Cerebellar cortex (tissue), 1 donor: ENCODE measurements around the gene OR2A12.
"Not testable (repeated sequence)": the region's sequence is repeated elsewhere in the genome, so short reads cannot be mapped to it uniquely, and the experiment has no call there.

Experiments used
- DNase-seq: peaks from one replicate; pipeline ENCODE4 v3.0.0-alpha.2; 2015; ENCODE audit warnings: low spot score

The OR2A12 gene, protein sequence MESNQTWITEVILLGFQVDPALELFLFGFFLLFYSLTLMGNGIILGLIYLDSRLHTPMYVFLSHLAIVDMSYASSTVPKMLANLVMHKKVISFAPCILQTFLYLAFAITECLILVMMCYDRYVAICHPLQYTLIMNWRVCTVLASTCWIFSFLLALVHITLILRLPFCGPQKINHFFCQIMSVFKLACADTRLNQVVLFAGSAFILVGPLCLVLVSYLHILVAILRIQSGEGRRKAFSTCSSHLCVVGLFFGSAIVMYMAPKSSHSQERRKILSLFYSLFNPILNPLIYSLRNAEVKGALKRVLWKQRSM

DNA sequence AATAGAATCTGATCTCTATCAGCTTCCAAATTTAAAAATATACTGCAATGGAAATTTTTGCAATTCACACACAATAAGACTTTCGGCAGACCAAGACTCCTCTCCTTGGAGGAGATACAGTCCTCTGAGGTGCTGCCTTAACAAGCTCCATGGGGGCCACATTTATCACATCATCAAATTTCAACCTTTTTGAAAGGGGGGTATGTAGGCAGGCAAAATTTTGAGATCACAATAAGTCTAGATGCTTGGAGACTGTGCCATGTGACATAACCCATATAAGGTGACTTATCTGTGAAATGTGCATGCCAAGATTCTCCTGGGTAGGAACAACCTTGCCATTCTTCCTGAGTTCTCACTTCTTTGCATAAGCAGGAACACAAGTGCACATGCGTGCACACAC, at the start of gene OR2A12:
Gene OR2A12, plus strand, starts transcription at position 301 of the 400 bp plus-strand sequence. CDS start 8,830 bp downstream, outside the sequence.
- DNase-seq = no peak

DNA sequence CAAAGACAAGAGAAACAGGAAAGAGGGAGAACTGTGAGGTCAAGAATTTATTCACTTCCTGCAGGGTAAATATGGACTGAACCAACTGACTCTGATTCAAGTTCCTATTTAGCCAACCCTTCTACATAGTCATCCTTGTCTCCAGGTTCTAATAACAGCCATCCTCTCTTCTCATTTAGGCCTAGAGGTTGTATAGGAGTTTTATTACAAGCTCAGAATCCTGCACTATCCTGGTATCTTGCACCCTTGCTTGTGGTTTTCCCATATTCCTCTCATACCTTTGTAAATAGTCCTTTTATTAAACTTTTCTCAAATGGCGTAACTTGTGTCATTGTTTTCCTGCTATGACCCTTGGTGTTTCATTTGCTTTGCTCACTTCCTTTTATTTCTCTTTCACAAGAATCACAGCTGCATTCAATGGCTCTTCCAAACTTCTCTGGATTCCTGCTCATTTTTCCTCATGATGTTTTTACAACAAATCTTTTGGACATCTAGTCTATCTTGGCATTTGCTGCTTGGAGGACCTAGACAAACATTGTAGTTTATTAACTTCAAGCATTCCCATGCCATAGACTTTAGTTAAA, 49.7 kb upstream of the OR2A12 start:
- DNase-seq = no peak

DNA sequence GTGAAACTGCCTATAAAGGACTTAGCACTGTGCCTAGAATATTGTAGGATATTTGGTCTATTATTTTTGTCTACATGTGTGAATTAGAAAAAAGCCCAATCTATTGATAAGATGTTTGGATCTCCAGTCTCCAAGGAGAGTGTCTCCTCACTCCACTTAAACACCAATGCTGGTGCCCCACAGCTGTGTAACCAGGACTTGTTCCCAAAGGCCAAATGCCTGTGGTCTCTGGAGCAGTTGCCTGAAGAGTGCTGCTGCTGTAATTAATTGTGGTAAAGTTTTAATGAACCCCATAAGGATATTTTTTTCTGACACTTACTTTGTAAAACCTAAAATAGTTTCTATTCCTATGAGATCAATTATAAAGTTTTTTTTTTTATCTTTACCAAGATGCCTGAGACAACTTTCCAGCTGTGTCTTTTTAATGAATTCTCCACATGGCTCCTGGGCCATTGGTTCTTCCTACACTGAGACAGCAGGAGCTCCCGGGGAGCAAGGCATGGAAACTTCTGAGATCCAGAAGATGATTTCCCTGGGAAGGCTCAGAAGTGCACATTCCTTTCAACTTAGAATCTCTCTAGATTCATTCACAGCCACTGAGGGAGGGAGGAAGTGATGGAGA, 48.6 kb upstream of the OR2A12 start:
- DNase-seq = no peak

DNA sequence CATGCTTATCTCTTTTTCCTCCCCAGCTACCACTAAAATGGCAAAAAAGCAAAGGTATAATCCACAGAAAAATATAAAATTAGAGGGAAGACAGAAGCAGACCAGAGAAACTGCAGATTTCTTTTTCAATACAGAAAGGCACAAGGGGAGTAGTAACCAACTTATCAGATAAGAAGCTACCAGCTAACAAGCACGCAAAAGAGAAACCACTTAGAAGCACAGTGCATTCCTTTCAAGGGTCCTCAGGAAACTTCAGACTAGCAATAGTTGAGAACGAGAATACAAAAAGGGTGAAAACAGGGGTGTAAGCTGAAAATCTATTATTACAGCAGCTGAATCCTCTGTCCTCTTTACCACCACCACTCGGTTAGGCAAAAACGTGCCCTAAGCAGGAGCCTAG, 47.2 kb upstream of the OR2A12 start:
- DNase-seq = no peak

DNA sequence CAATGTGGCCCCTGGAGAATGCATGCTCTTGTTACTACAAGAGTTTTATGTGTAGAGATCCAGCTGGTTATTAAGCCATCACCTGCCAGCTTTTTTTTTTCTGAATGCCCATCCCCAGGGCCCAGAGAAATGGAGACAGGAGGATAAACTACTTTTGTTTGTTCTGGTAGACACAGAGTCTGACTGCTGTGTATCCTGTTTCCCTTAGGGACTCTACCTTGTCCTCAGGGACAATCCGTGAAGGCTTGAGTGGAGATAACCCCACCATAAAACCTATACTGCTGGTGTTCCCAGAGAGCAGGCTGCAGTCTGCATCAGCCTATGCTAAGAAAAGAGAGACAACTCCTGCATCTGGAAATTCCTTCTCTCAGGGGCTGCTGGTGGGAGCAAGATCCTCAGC, 37.4 kb upstream of the OR2A12 start, which contains the start of gene OR2A5:
Gene OR2A5, plus strand, starts transcription at position 301 of the 400 bp plus-strand sequence. CDS start 1,454 bp downstream, outside the sequence.
- no peak for DNase-seq

DNA sequence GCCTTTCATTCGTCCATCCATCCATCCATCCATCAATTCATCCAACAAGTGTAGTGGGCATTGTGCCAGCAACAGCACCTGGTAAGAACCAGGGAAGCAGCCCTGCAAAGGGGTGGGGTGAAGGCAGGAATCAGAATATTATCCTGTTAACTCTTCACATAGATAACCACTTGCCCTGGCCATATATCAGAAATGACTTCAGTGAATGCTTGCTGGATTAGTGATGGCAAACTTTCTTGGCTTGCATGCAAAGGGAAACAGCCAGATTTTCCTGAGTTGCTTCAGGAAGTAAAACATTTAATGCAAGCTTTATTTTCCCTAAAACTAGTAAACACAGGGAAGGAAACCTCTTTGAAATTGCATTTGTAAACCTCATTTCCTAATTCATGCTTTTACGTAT, 36.6 kb upstream of the OR2A12 start:
- no peak for DNase-seq

DNA sequence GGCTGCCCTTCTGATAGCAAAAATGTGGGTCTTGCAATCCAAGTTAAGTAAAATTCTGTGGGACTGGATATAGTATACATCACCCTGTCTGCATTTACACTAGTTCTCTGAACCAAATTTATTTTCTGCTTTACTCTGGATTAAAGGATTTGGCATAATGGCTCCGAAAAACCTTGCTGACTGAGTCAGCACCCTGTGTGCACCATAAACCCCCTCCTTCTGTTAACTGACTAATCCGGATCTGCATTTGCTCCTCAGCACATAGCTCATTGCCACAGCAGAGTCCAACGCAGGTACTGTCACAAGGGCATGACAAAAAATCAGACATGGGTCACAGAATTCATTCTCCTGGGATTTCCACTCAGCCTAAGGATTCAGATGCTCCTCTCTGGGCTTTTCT, 36.0 kb upstream of the OR2A12 start:
- no peak for DNase-seq

DNA sequence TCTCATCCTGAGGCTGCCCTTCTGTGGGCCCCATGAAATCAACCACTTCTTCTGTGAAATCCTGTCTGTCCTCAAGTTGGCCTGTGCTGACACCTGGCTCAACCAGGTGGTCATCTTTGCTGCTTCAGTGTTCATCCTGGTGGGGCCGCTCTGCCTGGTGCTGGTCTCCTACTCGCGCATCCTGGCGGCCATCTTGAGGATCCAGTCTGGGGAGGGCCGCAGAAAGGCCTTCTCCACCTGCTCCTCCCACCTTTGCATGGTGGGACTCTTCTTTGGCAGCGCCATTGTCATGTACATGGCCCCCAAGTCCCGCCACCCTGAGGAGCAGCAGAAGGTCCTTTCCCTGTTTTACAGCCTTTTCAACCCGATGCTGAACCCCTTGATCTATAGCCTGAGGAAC, 35.2 kb upstream of the OR2A12 start:
- not testable (repeated sequence) for DNase-seq

DNA sequence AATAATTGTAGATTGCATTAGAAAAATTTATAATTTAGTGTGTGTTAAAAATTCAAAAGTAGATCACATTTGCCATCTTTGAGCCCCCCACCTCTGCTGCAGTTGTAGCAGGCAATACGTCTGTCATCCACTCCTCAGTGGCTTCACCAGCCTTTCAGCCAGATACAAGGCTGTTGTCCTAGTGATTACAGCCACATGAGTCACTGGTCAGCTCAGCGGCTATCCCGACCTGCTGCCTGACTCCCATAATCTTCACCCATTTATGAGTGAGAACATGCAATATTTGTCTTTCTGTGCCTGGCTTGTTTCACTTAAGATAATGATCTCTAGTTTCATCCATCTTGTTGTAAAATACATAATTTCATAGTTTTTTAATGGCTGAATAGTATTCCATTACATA, 28.1 kb upstream of the OR2A12 start:
- DNase-seq = no peak

DNA sequence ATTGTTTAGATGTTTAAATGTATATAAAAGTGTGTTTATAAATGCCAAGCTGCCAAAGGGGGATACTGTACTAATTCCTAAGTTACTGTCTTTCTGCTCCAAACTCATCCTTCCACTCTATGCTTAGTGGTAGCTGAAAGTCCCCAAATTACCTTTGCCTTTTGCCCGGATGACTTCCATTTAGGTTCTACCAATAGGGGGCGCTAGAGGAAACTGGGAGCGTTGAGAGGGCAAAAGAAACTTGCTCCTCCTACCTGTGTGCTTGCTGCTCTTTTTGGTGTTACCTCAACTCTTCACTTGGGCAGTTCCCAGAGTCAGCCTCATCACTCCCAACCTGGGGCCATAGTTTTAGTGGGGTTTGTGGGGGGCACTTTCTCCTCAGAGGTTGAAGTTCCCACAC, 22.4 kb upstream of the OR2A12 start:
- DNase-seq = no peak

DNA sequence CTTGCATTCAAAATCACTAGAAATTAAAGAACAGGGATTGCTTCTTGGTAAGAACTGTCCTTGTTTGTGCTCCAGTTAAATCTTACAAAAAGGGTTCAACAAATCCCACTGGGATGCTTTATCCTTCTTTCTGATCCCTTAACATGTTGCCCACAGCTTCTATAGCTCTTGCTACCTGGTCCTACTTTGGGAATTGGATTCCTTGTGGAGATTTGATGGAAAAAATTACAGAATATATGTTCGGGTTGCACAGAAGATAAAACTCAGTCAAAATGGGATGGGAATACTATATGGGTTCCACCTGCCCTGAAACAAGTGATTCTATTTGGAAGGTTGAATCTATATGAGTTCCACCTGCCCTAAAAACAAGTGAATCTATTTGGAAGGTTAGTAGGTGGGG, 16.6 kb upstream of the OR2A12 start, which contains the start of gene OR2A25:
Gene OR2A25, plus strand, starts transcription at position 301 of the 400 bp plus-strand sequence. CDS start 4,409 bp downstream, outside the sequence.
- DNase-seq = no peak

DNA sequence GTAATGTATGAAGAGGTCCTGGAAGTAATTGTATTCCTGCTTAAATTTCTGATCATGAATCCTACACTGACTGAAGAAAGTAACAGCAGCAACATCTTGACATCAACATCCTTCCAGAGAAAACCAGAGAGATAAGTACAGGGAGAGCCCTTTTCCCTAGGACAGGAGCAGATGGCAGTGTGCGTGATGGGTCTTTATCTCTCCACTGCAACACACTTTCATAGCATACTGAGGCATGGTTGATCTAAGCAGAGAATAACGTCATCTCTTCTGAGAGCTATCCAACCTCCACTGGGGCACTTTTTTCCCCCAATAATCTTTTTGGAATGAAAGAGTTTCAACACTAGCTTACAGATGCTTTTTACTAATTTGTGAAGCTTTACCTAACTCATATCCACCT, 16.1 kb upstream of the OR2A12 start:
- DNase-seq = no peak

DNA sequence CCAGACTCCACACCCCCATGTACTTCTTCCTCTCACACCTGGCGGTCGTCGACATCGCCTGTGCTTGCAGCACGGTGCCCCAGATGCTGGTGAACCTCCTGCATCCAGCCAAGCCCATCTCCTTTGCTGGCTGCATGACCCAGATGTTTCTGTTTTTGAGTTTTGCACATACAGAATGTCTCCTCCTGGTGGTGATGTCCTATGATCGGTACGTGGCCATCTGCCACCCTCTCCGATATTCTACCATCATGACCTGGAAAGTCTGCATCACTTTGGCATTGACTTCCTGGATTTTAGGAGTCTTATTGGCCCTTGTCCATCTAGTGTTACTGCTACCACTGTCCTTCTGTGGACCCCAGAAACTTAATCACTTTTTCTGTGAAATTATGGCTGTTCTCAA, 11.7 kb upstream of the OR2A12 start:
- DNase-seq = no peak

DNA sequence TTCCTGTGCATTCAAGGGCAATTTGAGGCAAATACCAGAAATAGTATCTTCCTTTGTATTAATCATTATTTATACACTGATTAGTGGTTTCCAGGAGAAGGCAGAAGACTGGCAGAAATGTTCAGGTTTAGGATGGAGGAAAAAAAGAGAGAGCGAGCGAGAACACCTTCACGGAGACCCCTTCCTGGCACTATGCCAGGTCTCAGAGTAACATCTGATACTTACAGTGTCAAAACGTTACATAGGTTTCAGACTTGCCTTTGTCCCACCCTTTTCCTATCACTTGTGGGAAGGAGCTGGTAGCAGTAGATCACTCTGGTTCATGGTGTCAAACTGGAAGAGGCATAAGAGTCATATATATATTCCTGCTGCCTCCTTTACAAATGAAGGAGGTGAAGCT, 652 bp downstream of the OR2A12 start:
- no peak for DNase-seq

DNA sequence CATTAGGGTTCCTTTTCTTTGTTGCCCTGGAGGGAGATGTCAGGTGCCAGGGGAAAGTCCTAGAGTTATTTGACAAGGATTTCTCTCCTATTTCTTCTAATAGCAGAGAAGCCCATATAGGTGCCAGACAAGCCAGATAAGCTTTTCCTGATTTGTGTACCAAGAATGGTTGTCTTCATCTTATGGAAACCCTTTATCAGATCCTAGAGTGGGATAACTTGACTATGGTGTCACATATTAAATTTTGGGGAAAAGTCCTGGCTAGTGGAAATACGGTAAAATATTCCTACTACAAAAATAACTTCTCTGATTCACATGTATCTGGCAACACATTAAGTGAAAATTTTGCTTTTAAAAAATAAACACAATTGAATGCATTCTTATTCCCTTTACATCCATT, 1.2 kb downstream of the OR2A12 start:
- DNase-seq = no peak

DNA sequence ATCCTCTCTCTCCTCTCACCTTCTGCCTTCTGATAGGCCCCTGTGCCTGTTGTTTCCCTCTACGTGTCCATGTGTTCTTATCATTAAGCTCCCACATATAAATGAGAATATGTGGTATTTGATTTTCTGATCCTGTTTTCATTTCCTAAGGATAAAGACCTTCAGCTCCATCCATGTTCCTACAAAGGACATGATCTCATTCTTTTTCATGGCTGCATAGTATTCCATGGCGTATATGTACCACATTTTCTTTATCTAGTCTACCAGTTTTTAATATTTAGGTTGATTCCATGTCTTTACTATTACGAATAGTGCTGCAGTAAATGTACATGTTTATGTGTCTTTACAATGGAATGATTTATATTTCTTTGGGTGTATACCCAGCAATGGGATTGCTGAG, 4.6 kb downstream of the OR2A12 start:
- DNase-seq = no peak

DNA sequence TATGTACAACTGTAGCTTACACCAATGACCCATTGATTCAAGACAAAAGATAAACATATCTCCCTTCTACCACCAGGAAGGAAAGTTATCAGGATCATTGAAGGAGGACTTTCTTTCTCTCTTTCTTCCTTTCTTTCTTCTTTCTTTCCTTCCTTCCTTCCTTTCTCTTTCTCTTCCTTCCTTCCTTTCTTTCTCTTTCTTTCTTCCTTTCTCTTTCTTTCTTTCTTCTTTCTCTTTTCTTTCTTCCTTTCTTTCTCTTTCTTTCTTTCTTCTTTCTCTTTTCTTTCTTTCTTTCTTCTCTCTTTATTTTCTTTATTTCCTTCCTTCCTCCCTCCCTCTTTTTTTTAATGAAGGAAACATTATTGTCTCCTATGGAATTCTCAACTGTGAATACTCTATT, 12.7 kb downstream of the OR2A12 start:
- no peak for DNase-seq

DNA sequence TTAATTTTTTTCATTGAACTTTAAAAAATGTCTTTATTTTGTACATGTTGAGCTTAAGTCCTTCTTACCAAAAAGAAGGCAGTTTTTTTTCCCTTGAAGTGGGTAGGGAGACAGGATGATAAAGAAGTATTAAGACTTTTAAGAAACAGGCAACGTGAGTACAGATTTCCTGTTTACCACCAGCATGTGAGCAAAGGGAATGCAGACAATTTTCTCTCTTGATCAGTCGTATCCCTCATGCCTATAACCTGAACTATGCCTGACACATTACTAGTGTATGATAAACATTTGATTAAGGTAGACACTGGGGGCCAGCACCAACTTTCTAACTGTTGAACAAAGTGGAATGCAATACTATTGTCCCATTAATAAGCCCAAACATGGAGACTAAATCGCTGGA, 14.5 kb downstream of the OR2A12 start:
- DNase-seq = no peak

DNA sequence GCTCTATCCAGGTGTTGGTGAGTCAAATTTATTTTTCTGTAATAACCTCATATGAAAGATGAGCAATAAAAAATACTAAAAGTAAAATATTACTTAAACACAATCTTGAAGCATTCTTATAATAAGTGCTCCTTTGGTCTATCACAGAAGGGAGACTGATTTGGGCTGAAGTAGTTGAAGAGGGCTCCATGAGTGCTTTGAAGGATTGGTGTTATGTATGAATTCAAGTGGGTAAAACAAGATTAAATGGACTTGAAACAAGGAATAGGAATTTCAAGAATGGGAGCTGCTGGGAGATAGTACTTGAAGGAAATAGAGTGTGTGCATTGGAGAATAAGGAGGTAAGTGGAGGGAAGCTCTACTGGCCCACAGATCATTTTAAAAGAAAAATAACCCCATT, 16.0 kb downstream of the OR2A12 start:
- DNase-seq = no peak

DNA sequence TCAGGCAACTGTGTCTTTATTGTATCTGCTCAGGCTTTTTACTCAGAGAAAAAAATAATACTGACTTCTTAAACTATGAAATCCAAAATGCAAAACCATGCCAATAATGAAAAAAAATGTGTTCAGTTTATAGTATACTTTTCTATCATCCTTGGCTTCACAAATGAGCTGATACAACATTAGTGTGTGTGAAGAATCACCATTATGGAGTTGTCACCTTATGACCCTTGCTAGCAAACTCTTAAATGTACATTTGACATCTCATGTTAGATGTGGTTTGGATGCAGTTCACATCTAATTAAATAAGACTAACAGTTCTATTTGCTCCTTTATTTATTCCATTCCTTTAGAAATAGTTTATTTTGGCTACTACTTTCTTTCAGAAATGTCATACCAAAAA, 19.1 kb downstream of the OR2A12 start:
- DNase-seq = no peak

DNA sequence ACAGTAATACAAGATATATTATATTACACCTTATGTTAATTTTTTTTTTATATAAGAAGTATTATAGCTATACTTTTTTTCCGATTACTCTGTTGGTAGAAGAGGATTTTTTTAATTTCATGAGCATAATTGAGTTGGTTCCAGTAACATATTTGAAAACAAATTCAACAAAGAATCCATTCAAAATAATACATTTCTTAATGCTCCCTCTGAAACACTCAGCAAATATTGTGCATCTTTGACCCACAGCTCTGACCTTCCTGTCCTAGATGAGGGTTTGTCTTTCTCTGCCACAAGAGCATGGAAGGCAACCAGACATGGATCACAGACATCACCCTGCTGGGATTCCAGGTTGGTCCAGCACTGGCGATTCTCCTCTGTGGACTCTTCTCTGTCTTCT, 23.2 kb downstream of the OR2A12 start, which contains the start of gene OR2A2:
Gene OR2A2, plus strand, starts transcription at position 301 of the 400 bp plus-strand sequence. Its CDS starts 0 bp downstream, at position 301.
- no peak for DNase-seq

DNA sequence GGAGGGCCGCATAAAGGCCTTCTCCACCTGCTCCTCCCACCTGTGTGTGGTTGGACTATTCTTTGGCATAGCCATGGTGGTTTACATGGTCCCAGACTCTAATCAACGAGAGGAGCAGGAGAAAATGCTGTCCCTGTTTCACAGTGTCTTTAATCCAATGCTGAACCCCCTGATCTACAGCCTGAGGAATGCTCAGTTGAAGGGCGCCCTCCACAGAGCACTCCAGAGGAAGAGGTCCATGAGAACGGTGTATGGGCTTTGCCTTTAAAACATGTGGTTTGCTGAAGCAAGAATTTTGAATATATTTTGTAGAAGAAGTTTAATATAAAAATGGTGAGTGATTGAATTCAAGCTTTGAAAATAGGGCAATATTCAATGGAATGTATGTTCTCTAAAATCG, 24.2 kb downstream of the OR2A12 start:
- no peak for DNase-seq

DNA sequence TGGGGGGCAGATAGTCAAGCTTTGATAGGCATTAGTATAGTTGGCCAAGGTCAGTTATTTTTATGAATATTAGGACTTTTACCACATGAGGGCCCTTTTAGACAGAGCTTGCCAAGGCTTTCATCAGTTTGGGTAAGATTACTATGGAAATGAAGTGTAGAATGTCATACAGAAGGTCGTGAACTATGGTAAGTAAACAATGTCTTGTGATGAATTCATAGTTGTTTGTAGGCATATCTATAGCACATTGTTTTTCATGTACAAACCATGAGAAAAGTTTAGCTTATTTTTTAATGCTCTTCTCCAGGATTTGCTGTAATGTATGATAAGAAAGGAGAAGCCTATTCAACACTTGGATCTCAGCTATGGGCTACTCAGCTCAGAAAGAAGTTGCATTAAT, 27.6 kb downstream of the OR2A12 start:
- DNase-seq = no peak
